NCI-H526 treated with DMSO at 0.1 percent for 48 hours (cell line): Measurements from ENCODE around the gene FILIP1.
A peak's percentile ranks its signal among the peaks of the same experiment; 100 is the strongest.

Source experiments
- DNase-seq: peaks from one replicate; lab custom pipeline; 2025; lab: John Stamatoyannopoulos, UW

Gene FILIP1

GRCh38 chr6:75381877-75382633, 111.5 kb downstream of the FILIP1 start:
- no peak for DNase-seq

- no peak for DNase-seq
These were observed 114.1 kb downstream of the FILIP1 start for GRCh38 chr6:75379536-75379935.

- no peak for DNase-seq
These were observed 115.5 kb downstream of the FILIP1 start for GRCh38 chr6:75378101-75378500.

GRCh38 chr6:75377386-75377785, 116.2 kb downstream of the FILIP1 start:
- no peak for DNase-seq

- DNase-seq = no peak
These were observed 117.1 kb downstream of the FILIP1 start for GRCh38 chr6:75376347-75377024.

GRCh38 chr6:75374961-75375400, 118.6 kb downstream of the FILIP1 start:
- DNase-seq = no peak

GRCh38 chr6:75372884-75373283, 120.7 kb downstream of the FILIP1 start:
- DNase-seq = no peak

GRCh38 chr6:75370011-75370410, 123.6 kb downstream of the FILIP1 start:
- DNase-seq = no peak

GRCh38 chr6:75368864-75369402, 124.7 kb downstream of the FILIP1 start:
- no peak for DNase-seq

GRCh38 chr6:75368151-75368779, 125.3 kb downstream of the FILIP1 start:
- DNase-seq = peak; percentile 36

- DNase-seq = no peak
These were observed 130.3 kb downstream of the FILIP1 start for GRCh38 chr6:75363304-75363703.

GRCh38 chr6:75353644-75354043, 140.0 kb downstream of the FILIP1 start:
- no peak for DNase-seq

GRCh38 chr6:75351570-75351969, 142.0 kb downstream of the FILIP1 start:
- no peak for DNase-seq

- DNase-seq = no peak
These were observed 142.8 kb downstream of the FILIP1 start for GRCh38 chr6:75350808-75351207.

- no peak for DNase-seq
These were observed 143.4 kb downstream of the FILIP1 start for GRCh38 chr6:75350156-75350555.

- no peak for DNase-seq
These were observed 144.2 kb downstream of the FILIP1 start for GRCh38 chr6:75349262-75349984.

GRCh38 chr6:75348882-75349261, 144.7 kb downstream of the FILIP1 start:
- DNase-seq = no peak

GRCh38 chr6:75347898-75348610, 145.5 kb downstream of the FILIP1 start:
- DNase-seq = no peak

- DNase-seq = no peak
These were observed 148.2 kb downstream of the FILIP1 start for GRCh38 chr6:75345413-75345812.

GRCh38 chr6:75344455-75344854, 149.1 kb downstream of the FILIP1 start:
- no peak for DNase-seq

GRCh38 chr6:75344021-75344420, 149.6 kb downstream of the FILIP1 start:
- no peak for DNase-seq
